Vagina (tissue), 2 donors: ENCODE measurements around the gene NOXA1.

Experiments
- POLR2A ChIP-seq, 2 donors: fragments of 450-650 bp; IDR thresholded peaks; one replicate each; pipeline ENCODE4 v1.6.1; 2017; ENCODE audit warnings: antibody characterized with exemption in 2 of 2, mild to moderate bottlenecking in 2 of 2, moderate library complexity in 2 of 2
- POLR2AphosphoS5 ChIP-seq, 2 donors: sonication (generic); formaldehyde crosslinking; IDR thresholded peaks; one replicate each; pipeline ENCODE4 v1.9.0; 2017; ENCODE audit warnings: antibody characterized with exemption in 2 of 2, mild to moderate bottlenecking in 2 of 2, low read depth in 1 of 2; ENCODE audit not compliant: insufficient read depth in 1 of 2
- TF ChIP-seq, protein P1 (sequence below), 3 experiments: fragments of 450-650 bp in 2 of 3; fragments of 200-600 bp in 1 of 3; sonication (generic) in 1 of 3; IDR thresholded peaks; one replicate each; pipeline ENCODE4 v1.5.1; 2017 to 2019; ENCODE audit warnings: antibody characterized with exemption in 3 of 3, mild to moderate bottlenecking in 2 of 3, moderate library complexity in 2 of 3

DNA sequence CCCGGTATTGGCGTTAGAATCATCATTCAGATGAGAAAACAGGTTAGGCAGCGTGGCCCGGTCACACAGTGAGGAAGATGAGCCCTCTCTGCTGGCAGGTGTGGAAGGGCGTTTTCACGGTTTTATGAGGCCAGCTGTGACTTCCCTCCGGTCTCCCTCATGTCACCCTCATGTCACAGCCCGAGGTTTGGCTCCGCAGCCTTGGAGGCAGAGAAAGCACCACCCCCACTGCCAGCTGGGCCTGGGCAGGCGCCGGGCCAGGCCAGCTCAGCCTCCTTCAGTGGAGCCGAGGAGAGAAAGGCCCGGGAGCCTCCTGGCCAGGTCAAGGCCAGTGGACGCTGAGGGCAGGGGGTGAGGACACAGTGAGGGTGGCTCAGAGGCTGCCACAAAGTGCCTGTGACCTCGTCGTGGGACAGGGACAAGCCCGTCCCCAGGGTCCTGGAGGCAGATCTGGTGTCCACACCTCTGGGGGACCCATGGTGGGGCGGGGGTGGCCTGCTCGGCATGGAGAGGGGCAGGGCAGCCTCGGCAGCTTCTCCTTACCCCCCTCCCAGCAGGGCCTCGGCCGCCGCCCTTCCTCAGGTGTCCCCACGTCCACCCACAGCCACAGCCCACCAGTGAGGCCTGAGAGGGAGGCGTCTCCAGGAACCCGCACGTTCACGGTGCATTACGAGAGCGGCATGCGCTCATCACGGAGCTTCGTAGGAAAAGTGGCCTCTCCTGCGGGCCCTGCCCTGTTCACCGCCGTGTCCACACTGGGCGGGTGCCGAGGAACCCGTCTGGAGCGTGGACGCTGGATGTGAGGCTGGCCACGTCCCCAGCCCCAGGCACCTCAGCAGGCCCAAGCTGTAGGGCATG is 32.4 kb upstream of the NOXA1 start:
- TF ChIP-seq, protein P1, sequence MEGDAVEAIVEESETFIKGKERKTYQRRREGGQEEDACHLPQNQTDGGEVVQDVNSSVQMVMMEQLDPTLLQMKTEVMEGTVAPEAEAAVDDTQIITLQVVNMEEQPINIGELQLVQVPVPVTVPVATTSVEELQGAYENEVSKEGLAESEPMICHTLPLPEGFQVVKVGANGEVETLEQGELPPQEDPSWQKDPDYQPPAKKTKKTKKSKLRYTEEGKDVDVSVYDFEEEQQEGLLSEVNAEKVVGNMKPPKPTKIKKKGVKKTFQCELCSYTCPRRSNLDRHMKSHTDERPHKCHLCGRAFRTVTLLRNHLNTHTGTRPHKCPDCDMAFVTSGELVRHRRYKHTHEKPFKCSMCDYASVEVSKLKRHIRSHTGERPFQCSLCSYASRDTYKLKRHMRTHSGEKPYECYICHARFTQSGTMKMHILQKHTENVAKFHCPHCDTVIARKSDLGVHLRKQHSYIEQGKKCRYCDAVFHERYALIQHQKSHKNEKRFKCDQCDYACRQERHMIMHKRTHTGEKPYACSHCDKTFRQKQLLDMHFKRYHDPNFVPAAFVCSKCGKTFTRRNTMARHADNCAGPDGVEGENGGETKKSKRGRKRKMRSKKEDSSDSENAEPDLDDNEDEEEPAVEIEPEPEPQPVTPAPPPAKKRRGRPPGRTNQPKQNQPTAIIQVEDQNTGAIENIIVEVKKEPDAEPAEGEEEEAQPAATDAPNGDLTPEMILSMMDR (IDR thresholded peaks at IDR 0.05), result no peak
- TF ChIP-seq POLR2AphosphoS5 (IDR thresholded peaks at IDR 0.05; ENCODE audit: insufficient read depth in 1 of 2, low read depth in 1 of 2) (no peak), POLR2A (IDR thresholded peaks at IDR 0.05) (no peak)
